ENCODE data around the gene ZNF423.

DNA sequence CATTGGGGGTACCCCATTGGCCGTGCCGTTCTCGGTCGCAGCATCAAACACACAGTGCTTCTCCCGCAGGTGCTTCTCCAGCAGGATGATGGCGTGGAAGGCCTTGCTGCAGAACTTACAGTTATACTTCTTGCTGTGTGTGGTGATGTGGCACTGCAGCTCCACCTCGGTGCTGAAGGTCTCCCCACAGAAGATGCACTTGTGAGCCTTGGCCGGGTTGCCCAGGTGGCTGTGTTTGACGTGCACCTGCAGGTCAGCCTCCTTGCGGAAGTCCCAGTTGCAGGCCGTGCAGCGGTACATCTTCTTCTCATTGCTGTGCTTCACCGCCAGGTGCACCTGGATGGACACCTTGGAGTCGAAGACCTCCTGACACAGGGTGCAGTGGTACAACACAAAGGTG lies 219.3 kb downstream of the ZNF423 start:
- TF ChIP-seq, protein P1, sequence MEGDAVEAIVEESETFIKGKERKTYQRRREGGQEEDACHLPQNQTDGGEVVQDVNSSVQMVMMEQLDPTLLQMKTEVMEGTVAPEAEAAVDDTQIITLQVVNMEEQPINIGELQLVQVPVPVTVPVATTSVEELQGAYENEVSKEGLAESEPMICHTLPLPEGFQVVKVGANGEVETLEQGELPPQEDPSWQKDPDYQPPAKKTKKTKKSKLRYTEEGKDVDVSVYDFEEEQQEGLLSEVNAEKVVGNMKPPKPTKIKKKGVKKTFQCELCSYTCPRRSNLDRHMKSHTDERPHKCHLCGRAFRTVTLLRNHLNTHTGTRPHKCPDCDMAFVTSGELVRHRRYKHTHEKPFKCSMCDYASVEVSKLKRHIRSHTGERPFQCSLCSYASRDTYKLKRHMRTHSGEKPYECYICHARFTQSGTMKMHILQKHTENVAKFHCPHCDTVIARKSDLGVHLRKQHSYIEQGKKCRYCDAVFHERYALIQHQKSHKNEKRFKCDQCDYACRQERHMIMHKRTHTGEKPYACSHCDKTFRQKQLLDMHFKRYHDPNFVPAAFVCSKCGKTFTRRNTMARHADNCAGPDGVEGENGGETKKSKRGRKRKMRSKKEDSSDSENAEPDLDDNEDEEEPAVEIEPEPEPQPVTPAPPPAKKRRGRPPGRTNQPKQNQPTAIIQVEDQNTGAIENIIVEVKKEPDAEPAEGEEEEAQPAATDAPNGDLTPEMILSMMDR (conservative IDR thresholded peaks at IDR 0.05 in 1 of 2, IDR thresholded peaks at IDR 0.05 in 1 of 2; ENCODE audit: extremely low read depth in 1 of 2, insufficient read depth in 1 of 2, low read depth in 1 of 2, low read length in 2 of 2) = no peak
- TF ChIP-seq EZH2 (IDR thresholded peaks at IDR 0.05; ENCODE audit: borderline replicate concordance, low read length) = no peak
